Activated naive CD4-positive, alpha-beta T cell treated with Interleukin-2 at 50 U/mL for 16 hours (primary cell): Measurements from ENCODE around the gene RFX4.

Experiments used
- DNase-seq: peaks from one replicate; pipeline ENCODE4 v3.0.0-alpha.2; 2020

RFX4 gene

GRCh38 chr12:106692896-106693820 is 110.4 kb downstream of the RFX4 start:
- no peak for DNase-seq

DNA sequence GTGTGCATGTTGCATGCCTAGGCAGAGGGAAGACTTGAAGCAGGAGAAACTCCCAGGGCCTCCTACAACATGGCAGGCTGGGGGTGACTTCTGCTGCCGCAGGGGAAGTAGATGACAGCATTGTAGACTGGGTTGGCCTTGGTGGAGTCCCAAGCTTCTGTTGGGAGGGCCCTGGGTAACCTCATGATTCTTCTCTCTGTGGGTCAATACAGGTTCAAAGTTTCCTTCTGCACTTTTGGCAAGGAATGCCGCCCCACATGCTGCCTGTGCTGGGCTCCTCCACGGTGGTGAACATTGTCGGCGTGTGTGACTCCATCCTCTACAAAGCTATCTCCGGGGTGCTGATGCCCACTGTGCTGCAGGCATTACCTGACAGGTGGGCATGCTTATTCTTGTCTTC is 113.3 kb downstream of the RFX4 start:
- no peak for DNase-seq

DNA sequence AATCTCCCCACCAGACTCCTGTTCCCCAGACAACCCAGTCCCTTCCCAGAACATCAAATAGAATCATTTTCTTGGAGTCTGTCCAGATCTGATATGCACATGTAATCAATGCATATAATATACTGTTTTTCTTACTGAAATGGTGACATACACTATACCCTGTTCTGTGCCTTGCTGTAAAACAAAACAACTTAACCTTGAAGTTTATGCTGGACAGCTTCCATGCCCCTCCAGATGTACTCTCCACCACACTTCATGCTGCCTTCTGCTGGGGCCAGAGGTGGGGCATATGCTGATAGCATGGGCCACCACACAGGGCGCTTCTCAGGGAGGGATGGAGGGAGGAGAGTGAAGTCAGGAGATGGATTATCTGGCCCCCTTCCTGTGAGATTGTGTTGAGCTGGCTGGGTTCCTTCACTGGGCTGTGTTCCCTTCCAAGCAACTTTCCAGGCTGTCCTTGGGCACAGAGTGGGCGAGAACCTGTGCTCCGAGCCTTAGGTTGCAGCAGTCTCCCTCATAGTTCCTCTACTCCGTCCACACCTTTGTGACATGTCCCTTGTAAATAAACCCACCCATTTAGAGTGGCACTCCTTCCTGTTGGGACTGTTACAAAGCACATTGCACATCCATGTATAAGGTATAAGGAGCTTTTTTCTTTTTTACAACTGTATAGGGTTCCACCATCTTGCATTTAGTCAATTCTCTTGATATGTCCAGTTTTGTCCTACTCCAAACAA is 114.0 kb downstream of the RFX4 start:
- no peak for DNase-seq

GRCh38 chr12:106704081-106704480 is 121.3 kb downstream of the RFX4 start:
- no peak for DNase-seq

DNA sequence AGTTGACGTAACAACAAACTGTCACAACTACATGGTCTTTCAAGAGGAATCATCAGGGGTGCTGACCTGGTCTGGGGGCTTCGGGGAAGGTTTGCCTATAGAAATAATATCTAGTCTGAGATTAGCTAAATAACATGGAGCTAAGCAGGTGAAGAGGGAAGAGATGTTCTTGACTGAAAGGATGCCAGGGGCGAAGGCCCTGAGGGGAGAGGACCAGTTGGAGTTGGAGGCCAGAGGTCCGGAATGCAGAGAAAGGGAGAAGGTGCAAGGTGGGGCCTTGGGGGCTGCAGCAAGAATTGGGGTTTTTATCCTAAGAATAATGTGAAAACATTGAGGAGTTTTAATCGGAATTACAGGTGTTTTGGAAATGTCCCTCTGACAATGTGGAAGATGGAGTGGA is 123.2 kb downstream of the RFX4 start:
- DNase-seq = no peak

GRCh38 chr12:106709068-106709511 is 126.3 kb downstream of the RFX4 start:
- DNase-seq = no peak

- no peak for DNase-seq
Observed at GRCh38 chr12:106710143-106710893, 127.5 kb downstream of the RFX4 start.

DNA sequence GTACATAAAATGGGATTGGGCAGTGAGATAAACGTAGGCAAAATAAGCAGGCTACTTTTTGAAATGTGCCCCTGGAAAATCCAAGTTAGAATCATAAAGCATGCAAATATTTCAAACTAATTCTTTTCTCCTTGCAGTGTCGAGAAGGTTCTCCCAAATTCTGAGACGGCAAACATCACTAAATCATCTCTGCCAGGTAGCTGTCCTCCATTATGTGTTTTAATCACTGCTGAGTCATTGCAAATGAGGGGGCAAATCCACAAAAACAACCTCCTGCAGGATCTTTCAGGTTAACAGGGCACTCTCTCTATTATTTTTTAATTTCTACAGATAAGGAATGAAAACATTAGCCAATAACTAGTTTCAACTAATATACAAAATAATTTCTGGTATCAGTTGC is 128.5 kb downstream of the RFX4 start:
- DNase-seq = no peak

DNA sequence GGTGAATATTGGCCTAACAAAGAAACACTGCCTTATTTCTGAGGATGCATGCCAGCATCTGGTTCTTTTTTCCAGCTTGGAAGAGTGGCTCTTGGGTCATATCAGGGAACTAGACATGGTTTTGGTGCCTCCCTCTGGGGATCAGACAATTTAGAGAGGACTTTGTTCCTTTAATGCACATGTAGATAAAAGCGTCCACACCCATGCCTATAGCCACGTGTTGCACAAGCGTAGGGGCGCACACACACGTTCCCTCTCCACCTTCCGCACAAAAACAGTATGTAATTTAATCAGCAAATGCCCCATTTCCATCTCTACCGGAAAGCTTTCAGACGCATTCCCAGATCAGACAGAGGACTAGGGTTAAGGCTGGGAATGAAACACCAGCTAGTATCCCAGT is 130.0 kb downstream of the RFX4 start:
- no peak for DNase-seq

GRCh38 chr12:106714926-106715325 is 132.1 kb downstream of the RFX4 start:
- no peak for DNase-seq

GRCh38 chr12:106715582-106715981 is 132.8 kb downstream of the RFX4 start:
- no peak for DNase-seq

- DNase-seq = no peak
Observed at GRCh38 chr12:106717673-106718072, 134.9 kb downstream of the RFX4 start.

DNA sequence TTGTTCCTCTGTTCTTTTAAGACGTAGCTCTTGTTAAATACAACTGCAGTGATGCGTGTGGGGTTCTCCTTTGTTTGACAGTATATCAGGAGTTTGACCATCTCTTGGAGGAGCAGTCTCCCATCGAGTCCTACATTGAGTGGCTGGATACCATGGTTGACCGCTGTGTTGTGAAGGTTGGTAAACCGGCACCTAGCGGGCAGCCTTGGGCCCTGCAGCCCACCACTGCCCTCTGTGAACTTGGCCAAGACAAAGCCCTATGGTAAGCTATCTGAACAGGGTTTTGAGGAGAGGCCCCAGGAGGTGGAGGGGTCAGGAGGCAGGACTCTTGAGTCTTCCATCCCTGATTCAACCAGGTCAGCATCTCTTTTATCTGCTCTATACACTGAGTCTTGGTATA is 137.1 kb downstream of the RFX4 start:
- no peak for DNase-seq

DNA sequence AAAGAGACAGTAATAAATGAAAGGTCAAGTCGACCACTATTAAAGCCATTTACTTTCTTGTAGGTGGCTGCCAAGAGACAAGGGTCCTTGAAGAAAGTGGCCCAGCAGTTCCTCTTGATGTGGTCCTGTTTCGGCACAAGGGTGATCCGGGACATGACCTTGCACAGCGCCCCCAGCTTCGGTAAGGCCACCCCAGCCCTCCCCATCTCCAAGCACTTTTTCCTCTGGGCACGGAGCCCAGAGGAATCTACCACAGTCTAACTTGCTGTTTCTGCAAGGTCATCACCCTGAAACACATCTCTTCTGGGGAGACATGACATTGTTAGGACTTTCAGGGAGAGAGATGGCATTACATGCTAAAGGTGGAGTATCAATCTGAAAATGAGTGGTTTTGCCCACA is 137.9 kb downstream of the RFX4 start:
- DNase-seq = no peak

GRCh38 chr12:106721915-106722314 is 139.1 kb downstream of the RFX4 start:
- no peak for DNase-seq

DNA sequence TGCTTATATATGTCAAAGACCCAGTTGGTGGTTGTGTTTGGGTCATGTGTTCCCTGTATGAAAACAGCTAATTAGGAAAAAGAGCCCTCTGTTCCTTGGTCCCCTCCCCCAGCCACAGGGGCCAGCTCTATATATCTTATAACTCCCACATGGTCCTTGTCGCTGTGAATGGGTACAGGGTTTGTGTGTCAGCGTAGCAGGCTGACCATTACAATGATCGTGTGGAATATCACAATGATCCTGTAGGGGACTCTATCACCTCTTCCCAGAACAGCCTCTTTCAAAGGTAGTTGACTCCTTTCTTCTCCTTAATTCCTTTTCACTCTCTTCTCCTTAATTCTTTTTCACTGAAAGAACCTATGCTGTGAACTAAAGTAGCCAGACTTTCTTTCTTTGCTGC is 140.0 kb downstream of the RFX4 start:
- no peak for DNase-seq

- DNase-seq = no peak
Observed at GRCh38 chr12:106723416-106723815, 140.6 kb downstream of the RFX4 start.

DNA sequence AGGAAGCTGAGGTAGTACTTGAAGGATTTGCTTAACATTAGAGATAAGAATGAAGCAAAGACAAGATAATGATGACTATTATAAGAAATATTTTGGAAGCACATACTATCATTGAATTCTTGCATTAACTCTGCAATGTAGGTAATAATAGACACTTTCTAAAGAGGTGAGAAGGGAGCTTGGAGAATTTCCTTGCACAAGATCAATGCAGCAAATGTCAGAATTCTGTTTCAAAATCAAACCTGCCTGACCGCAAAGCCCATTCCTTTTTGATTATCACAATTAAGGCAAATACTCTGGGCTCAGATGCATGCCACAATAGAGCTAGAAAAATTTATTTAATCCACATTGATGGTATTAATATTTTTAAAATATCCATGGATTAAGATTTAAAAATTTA is 141.3 kb downstream of the RFX4 start:
- DNase-seq = no peak

GRCh38 chr12:106724934-106725333 is 142.1 kb downstream of the RFX4 start:
- DNase-seq = no peak

GRCh38 chr12:106726603-106727202 is 143.9 kb downstream of the RFX4 start:
- peak; percentile 3 for DNase-seq

- DNase-seq = no peak
Observed at GRCh38 chr12:106729611-106730010, 146.8 kb downstream of the RFX4 start.

- DNase-seq = no peak
Observed at GRCh38 chr12:106732890-106733289, 150.1 kb downstream of the RFX4 start.

- no peak for DNase-seq
Observed at GRCh38 chr12:106733660-106734059, 150.9 kb downstream of the RFX4 start.
